Stomach (tissue), 4 donors: Measurements from ENCODE around the gene LINC01488.

Experiments
- CTCF ChIP-seq, 7 experiments: fragments of 450-650 bp in 4 of 7; fragments of 200-600 bp in 3 of 7; sonication (generic) in 3 of 7; IDR thresholded peaks; one replicate each; pipeline ENCODE4 v1.5.1; 2016 to 2019; ENCODE audit warnings: antibody characterized with exemption in 7 of 7, control low read depth in 2 of 7, mild to moderate bottlenecking in 1 of 7
- EP300 ChIP-seq: sonication (generic); formaldehyde crosslinking; IDR thresholded peaks from one replicate; pipeline ENCODE4 v1.6.1; 2017; ENCODE audit warnings: antibody characterized with exemption

GRCh38 chr11:69448471-69449284, 32.8 kb upstream of the LINC01488 start:
- TF ChIP-seq CTCF (IDR thresholded peaks at IDR 0.05) (no peak), EP300 (no peak)
